DND-41 (cell line): ENCODE results near the gene IZUMO1.

Experiments
- EZH2 ChIP-seq: IDR thresholded peaks from 3 replicates; pipeline ENCODE4 v1.6.1; 2012; ENCODE audit warnings: borderline replicate concordance, low read depth, mild to moderate bottlenecking, moderate library complexity, low read length, inconsistent platforms; ENCODE audit not compliant: severe bottlenecking
- TF ChIP-seq, protein P1 (sequence below): IDR thresholded peaks from 2 replicates; pipeline ENCODE4 v1.5.1; 2012; ENCODE audit warnings: borderline replicate concordance, low read length, moderate library complexity, mild to moderate bottlenecking; ENCODE audit not compliant: poor library complexity, severe bottlenecking; ENCODE audit errors: extremely low read depth

DNA sequence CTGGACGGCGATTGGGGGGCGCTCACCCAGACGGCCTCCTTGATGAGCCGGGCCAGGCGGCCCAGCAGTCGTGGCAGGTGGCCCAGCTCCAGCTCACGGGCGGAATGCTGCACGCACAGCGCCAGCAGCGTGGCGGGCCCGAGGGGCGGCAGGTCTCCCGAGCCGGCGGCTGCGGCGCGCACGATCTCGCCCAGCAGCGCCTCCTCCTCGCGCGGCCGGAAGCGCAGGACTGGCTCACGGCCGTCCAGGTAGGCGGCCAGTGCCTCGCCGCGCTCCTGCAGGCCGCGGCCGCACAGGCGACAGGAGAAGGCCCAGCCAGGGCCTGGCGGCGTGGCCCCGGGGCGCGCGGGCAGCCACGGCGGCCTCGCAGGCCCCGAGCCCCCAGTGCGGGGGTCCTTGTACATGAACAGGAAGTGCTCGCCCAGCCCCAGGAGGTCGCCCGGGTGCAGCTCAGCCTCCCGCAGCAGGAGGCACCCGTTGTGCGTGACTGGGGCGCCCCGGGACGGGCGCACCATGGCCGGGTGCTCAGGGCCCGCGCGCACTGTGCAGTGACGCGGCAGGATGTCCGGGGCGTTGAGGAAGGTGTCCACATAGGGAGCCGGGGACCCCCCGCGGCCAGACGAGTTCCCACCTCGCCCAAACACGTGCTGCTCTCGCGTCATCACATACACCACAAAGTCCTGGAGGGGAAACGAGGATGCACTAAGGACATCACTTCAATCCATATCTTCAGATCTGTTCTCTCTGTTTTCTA is 17.6 kb downstream of the IZUMO1 start:
- TF ChIP-seq, protein P1, sequence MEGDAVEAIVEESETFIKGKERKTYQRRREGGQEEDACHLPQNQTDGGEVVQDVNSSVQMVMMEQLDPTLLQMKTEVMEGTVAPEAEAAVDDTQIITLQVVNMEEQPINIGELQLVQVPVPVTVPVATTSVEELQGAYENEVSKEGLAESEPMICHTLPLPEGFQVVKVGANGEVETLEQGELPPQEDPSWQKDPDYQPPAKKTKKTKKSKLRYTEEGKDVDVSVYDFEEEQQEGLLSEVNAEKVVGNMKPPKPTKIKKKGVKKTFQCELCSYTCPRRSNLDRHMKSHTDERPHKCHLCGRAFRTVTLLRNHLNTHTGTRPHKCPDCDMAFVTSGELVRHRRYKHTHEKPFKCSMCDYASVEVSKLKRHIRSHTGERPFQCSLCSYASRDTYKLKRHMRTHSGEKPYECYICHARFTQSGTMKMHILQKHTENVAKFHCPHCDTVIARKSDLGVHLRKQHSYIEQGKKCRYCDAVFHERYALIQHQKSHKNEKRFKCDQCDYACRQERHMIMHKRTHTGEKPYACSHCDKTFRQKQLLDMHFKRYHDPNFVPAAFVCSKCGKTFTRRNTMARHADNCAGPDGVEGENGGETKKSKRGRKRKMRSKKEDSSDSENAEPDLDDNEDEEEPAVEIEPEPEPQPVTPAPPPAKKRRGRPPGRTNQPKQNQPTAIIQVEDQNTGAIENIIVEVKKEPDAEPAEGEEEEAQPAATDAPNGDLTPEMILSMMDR: no peak
- no peak for TF ChIP-seq EZH2
